GM12874 (cell line): ENCODE results near the gene SNN.

Experiments
- CTCF ChIP-seq: IDR thresholded peaks from 2 replicates; pipeline ENCODE4 v1.5.1; 2011; ENCODE audit warnings: low read depth, mild to moderate bottlenecking, control low read depth, low read length, moderate library complexity; ENCODE audit not compliant: insufficient read depth

Gene SNN

GRCh38 chr16:11683145-11683544, 14.9 kb downstream of the SNN start:
- TF ChIP-seq CTCF: no peak

- no peak for TF ChIP-seq CTCF
These were observed 16.2 kb downstream of the SNN start for GRCh38 chr16:11684231-11685025.

GRCh38 chr16:11685844-11686618, 17.8 kb downstream of the SNN start:
- TF ChIP-seq CTCF: no peak

GRCh38 chr16:11686713-11687380, 18.6 kb downstream of the SNN start:
- no peak for TF ChIP-seq CTCF

GRCh38 chr16:11687601-11688519, 19.6 kb downstream of the SNN start:
- TF ChIP-seq CTCF: no peak

- TF ChIP-seq CTCF: no peak
These were observed 20.2 kb downstream of the SNN start for GRCh38 chr16:11688520-11688886.
